Fibroblast of villous mesenchyme (primary cell): ENCODE measurements around the gene VASN. TPM values are rescaled to one million over a fixed set of nuclear protein-coding genes. Genes with fewer than 3 reads are reported as not detected.
"Not testable (repeated sequence)": the region's sequence is repeated elsewhere in the genome, so short reads cannot be mapped to it uniquely, and the experiment has no call there.

Experiments
- DNase-seq: peaks from one replicate; pipeline ENCODE4 v3.0.0-alpha.2; 2010; ENCODE audit warnings: low read depth
- H3K4me3 ChIP-seq: 2 replicates; pipeline ENCODE4 v1.5.1; 2011; ENCODE audit warnings: low read depth, mild to moderate bottlenecking, low read length
- total RNA-seq: library from RNA; depleted of rRNA; stranded (reverse); fragments of >200 nt; gene quantifications from 2 replicates; pipeline ENCODE4 v1.2.3, GENCODE V29; 2012
- TF ChIP-seq, protein P1 (sequence below): IDR thresholded peaks from 2 replicates; pipeline ENCODE4 v1.5.1; 2012; ENCODE audit warnings: low read depth, mild to moderate bottlenecking, low read length; ENCODE audit not compliant: insufficient read depth

The VASN gene
- total RNA-seq, 1 donor = 133 TPM

DNA sequence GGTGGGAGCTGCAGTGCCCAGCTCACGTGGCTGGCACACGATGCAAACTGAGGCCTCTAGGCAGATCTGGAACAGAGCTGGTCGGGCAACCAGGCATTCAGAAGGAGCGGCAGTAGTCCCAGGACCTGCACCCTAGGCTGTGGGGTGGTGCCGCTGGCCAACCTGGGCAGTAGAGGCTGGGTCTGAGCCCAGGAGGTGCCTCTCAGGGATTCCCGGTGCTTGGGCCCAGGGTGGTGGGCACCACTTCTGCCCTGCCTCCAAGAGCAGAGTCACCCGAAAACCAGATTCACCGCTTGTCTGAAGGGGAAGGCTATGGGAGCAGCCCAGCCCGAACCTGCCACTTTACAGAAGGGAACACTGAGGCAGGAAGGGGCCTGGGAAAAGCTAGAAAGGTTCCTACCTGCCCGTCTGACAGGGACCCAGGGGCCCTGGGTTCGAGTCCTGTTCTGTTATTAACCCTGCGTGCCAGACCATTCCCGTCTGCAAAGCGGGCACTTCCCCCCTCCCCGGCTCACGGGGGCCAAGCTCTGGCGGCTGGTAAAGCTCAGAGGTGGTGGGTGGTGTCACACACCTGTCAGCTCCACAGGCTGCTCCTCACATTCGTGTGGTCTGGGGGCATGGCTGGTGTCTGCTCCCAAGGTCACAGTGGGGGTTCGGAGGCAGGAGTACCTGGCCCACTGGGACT is 38.9 kb upstream of the VASN start:
- TF ChIP-seq, protein P1, sequence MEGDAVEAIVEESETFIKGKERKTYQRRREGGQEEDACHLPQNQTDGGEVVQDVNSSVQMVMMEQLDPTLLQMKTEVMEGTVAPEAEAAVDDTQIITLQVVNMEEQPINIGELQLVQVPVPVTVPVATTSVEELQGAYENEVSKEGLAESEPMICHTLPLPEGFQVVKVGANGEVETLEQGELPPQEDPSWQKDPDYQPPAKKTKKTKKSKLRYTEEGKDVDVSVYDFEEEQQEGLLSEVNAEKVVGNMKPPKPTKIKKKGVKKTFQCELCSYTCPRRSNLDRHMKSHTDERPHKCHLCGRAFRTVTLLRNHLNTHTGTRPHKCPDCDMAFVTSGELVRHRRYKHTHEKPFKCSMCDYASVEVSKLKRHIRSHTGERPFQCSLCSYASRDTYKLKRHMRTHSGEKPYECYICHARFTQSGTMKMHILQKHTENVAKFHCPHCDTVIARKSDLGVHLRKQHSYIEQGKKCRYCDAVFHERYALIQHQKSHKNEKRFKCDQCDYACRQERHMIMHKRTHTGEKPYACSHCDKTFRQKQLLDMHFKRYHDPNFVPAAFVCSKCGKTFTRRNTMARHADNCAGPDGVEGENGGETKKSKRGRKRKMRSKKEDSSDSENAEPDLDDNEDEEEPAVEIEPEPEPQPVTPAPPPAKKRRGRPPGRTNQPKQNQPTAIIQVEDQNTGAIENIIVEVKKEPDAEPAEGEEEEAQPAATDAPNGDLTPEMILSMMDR = no peak
- DNase-seq = no peak
- no peak overlapping the region for H3K4me3 ChIP-seq

DNA sequence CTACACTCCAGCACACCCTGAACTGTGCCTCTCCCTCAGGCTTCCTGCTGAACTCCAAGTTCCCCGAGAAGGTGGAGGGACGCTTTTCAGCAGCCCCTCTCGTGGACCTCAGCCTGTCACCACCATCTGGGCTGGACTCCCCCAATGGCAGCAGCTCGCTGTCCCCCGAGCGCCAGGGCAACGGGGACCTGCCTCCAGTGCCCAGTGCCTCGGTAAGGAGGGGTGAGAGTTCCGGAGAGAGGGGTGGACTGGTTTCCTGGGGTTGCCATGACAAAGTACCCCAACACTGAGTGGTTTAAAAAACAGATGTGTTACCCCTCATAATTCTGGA is 38.4 kb upstream of the VASN start:
- TF ChIP-seq, protein P1 = no peak
- H3K4me3 ChIP-seq = no peak overlapping the region
- no peak for DNase-seq

DNA sequence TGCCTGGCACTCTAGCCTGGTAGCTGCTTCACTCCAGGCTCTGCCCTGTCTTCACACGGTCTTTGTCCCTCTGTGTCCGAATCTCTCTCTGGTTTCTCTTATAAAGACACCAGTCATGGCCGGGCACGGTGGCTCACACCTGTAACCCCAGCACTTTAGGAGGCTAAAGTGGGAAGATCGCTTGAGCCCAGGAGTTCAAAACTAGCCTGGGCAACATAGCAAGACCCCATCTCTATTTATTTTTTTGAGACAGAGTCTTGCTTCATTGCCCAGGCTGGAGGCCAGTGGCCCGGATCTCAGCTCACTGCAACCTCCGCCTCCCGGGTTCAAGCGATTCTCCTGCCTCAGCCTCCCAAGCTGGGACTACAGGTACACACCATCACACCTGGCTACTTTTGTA is 37.9 kb upstream of the VASN start:
- not testable (repeated sequence) for H3K4me3 ChIP-seq, DNase-seq

DNA sequence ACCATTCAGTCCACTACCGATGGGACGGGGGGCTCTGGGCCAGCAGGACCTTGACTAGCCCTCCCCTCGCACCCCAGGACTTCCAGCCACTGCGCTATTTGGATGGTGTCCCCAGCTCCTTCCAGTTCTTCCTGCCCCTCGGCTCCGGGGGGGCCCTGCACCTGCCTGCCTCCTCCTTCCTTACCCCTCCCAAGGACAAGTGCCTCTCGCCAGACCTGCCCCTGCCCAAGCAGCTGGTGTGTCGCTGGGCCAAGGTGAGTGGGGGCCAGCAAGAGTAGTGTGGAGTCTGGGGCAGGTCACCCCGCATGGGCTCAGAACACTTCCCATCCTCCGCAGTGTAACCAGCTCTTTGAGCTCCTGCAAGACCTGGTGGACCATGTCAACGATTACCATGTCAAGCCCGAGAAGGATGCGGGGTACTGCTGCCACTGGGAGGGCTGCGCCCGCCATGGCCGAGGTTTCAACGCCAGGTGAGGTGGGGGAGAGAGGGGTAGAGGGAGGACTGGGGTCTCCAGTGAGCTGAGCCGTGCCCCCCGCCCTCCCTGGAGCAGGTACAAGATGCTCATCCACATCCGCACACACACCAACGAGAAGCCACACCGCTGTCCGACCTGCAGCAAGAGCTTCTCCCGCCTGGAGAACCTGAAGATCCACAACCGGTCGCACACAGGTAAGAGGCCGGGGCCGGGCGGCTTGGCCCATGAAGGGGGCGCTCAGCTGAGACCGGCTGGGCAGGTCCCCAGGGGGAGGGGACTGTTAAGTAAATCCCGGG is 36.7 kb upstream of the VASN start:
- no peak overlapping the region for H3K4me3 ChIP-seq
- no peak for DNase-seq
- TF ChIP-seq, protein P1 = no peak

DNA sequence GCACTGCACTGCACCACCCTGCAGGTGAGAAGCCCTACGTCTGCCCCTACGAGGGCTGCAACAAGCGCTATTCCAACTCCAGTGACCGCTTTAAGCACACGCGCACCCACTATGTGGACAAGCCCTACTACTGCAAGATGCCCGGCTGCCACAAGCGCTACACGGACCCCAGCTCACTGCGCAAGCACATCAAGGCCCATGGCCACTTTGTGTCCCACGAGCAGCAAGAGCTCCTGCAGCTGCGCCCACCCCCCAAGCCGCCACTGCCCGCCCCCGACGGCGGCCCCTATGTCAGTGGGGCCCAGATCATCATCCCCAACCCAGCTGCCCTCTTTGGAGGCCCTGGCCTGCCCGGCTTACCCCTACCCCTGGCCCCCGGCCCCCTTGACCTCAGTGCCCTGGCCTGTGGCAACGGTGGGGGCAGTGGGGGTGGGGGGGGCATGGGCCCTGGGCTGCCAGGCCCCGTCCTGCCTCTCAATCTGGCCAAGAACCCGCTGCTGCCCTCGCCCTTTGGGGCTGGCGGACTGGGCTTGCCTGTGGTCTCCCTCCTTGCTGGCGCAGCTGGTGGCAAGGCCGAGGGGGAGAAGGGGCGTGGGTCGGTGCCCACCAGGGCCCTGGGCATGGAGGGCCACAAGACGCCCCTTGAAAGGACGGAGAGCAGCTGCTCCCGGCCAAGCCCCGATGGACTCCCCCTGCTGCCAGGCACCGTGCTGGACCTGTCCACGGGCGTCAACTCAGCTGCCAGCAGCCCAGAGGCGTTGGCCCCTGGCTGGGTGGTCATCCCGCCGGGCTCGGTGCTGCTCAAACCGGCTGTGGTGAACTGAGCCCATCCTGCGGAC is 34.7 kb upstream of the VASN start:
- H3K4me3 ChIP-seq = no peak overlapping the region
- TF ChIP-seq, protein P1 = no peak
- no peak for DNase-seq

DNA sequence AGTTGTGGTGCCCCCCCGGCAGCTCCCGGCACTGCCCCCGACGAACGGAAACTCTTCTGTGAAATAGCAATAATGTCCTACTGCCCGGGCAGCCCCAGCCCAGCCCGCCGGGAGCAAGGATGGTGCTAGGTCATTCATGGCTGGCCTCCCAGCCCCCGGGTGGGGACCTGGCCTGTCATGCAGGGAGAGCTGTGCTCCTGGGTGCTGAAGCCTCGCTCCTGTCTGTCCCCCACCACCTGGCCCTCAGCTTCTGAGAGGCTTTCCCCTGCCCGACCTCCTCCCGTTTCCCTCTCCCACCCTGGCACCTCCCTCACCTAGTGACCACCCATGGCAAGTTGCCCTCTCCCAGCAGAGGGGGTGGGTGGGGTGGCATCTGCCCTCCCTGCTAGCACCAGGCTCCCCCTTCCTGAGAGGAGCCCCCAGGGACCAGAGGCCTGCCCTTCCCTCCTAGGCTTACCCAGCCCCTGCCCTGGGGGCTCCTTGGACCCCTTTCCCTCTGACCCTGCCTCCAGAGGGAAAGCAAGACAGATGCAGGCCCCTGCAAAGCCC is 34.0 kb upstream of the VASN start:
- TF ChIP-seq, protein P1 = no peak

DNA sequence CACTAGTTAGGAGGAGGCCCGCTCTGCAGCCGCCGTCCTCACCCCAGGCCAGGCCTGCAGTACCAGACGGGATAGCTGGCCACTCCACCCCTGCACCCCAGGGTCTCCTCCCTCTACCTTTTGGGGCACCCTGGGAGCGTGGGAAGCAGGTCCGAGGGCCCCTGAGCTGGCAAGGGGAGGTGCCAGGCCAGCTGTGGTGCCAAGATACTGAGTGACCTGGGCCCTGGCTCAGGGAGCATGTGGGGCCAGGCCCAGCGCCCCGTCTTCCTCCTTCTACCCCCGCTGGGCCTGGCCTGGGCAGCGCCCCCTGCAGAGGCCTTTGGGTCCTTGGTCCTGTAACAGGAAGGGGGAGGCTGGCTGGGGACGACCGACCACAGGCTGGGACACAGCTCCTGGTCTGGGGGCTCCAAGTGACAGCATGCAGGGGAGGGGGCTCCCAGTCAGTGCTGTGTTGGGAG is 33.5 kb upstream of the VASN start:
- TF ChIP-seq, protein P1 = no peak
- H3K4me3 ChIP-seq = no peak overlapping the region
- DNase-seq = no peak

More for the DNA sequence above, 34.0 kb upstream of the VASN start:
- no peak overlapping the region for H3K4me3 ChIP-seq
- DNase-seq = no peak
